ENCODE results near the gene LBR. TPM values are rescaled to one million over a fixed set of nuclear protein-coding genes. Genes with fewer than 3 reads are reported as not detected.

LBR gene
- total and polyA plus RNA-seq, 2 experiments from 2014 or later, result 50.6 to 91.3 TPM

- TF ChIP-seq JUNB (IDR thresholded peaks at IDR 0.05; ENCODE audit: unreplicated experiment) (no peak), EZH2 (IDR thresholded peaks at IDR 0.05; ENCODE audit: low read depth, unreplicated experiment) (no peak), CREB1 (CRISPR knock-in tag; IDR thresholded peaks at IDR 0.05; ENCODE audit: low read depth) (no peak), POLR2AphosphoS5 (IDR thresholded peaks at IDR 0.05; ENCODE audit: low read depth) (no peak), ZNF331 (CRISPR knock-in tag; IDR thresholded peaks at IDR 0.05; ENCODE audit: low read depth) (no peak), EZH2phosphoT487 (IDR thresholded peaks at IDR 0.05; ENCODE audit: unreplicated experiment) (no peak), ZNF462 (CRISPR knock-in tag; IDR thresholded peaks at IDR 0.05) (no peak)
- TF ChIP-seq, protein P1, sequence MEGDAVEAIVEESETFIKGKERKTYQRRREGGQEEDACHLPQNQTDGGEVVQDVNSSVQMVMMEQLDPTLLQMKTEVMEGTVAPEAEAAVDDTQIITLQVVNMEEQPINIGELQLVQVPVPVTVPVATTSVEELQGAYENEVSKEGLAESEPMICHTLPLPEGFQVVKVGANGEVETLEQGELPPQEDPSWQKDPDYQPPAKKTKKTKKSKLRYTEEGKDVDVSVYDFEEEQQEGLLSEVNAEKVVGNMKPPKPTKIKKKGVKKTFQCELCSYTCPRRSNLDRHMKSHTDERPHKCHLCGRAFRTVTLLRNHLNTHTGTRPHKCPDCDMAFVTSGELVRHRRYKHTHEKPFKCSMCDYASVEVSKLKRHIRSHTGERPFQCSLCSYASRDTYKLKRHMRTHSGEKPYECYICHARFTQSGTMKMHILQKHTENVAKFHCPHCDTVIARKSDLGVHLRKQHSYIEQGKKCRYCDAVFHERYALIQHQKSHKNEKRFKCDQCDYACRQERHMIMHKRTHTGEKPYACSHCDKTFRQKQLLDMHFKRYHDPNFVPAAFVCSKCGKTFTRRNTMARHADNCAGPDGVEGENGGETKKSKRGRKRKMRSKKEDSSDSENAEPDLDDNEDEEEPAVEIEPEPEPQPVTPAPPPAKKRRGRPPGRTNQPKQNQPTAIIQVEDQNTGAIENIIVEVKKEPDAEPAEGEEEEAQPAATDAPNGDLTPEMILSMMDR (conservative IDR thresholded peaks at IDR 0.05; ENCODE audit: low read depth in 2 of 2), result no peak
- TF ChIP-seq, protein P2, sequence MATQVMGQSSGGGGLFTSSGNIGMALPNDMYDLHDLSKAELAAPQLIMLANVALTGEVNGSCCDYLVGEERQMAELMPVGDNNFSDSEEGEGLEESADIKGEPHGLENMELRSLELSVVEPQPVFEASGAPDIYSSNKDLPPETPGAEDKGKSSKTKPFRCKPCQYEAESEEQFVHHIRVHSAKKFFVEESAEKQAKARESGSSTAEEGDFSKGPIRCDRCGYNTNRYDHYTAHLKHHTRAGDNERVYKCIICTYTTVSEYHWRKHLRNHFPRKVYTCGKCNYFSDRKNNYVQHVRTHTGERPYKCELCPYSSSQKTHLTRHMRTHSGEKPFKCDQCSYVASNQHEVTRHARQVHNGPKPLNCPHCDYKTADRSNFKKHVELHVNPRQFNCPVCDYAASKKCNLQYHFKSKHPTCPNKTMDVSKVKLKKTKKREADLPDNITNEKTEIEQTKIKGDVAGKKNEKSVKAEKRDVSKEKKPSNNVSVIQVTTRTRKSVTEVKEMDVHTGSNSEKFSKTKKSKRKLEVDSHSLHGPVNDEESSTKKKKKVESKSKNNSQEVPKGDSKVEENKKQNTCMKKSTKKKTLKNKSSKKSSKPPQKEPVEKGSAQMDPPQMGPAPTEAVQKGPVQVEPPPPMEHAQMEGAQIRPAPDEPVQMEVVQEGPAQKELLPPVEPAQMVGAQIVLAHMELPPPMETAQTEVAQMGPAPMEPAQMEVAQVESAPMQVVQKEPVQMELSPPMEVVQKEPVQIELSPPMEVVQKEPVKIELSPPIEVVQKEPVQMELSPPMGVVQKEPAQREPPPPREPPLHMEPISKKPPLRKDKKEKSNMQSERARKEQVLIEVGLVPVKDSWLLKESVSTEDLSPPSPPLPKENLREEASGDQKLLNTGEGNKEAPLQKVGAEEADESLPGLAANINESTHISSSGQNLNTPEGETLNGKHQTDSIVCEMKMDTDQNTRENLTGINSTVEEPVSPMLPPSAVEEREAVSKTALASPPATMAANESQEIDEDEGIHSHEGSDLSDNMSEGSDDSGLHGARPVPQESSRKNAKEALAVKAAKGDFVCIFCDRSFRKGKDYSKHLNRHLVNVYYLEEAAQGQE (IDR thresholded peaks at IDR 0.05; ENCODE audit: unreplicated experiment), result no peak
- TF ChIP-seq, protein P3, sequence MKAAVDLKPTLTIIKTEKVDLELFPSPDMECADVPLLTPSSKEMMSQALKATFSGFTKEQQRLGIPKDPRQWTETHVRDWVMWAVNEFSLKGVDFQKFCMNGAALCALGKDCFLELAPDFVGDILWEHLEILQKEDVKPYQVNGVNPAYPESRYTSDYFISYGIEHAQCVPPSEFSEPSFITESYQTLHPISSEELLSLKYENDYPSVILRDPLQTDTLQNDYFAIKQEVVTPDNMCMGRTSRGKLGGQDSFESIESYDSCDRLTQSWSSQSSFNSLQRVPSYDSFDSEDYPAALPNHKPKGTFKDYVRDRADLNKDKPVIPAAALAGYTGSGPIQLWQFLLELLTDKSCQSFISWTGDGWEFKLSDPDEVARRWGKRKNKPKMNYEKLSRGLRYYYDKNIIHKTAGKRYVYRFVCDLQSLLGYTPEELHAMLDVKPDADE (IDR thresholded peaks at IDR 0.05), result no peak
- no peaks in the 10 kb centered on the region for H3F3A ChIP-seq (replicated peaks; ENCODE audit: low read depth)
- no peaks in the 10 kb centered on the region for H3K27me3 ChIP-seq (ENCODE audit: insufficient read depth)
- H3K4me2 ChIP-seq, result no peak overlapping the region
- no peaks in the 10 kb centered on the region for H3K9me2 ChIP-seq (ENCODE audit: insufficient read depth)
- Mint-ChIP-seq H3K27me3 (ENCODE audit: insufficient read depth, low read depth, poor library complexity) (peaks cover 3% of the 10 kb centered on the region), H3K4me1 (peaks cover 27% of the 10 kb centered on the region), H3K27ac (no peak overlapping the region), H3K4me3 (no peak overlapping the region), H3K9me3 (no peaks in the 10 kb centered on the region), H3K36me3 (ENCODE audit: low read depth) (peaks cover 46% of the 10 kb centered on the region)
- no peak overlapping the region for H3K4me3 ChIP-seq
- no peak overlapping the region for H3K27ac ChIP-seq (ENCODE audit: low read depth)
- peaks cover 7% of the 10 kb centered on the region; the same call in 1 of the 2 replicates for H3K4me1 ChIP-seq (ENCODE audit: insufficient read depth)
- H4K20me1 ChIP-seq (replicated peaks; ENCODE audit: insufficient read depth), result no peaks in the 10 kb centered on the region; the same call in none of the 2 replicates
- ATAC-seq (no peak), DNase-seq (ENCODE audit: low spot score) (no peak)
- H3K79me2 ChIP-seq (replicated peaks; ENCODE audit: insufficient read depth), result peaks cover 11% of the 10 kb centered on the region
- no peak overlapping the region for H2AFZ ChIP-seq
- H3K36me3 ChIP-seq (ENCODE audit: insufficient read depth), result peaks cover 12% of the 10 kb centered on the region; the same call in 1 of the 2 replicates
These were observed 15.5 kb downstream of the LBR start for GRCh38 chr1:225412321-225412720.

Measured in GM23338 (cell line).